ENCODE data around the gene PHIP. TPM values are rescaled to one million over a fixed set of nuclear protein-coding genes. Genes with fewer than 3 reads are reported as not detected.

The PHIP gene
- total and polyA plus RNA-seq, 10 of the 15 experiments (the other 5 are each of a cell fraction or from before 2014, with no cell fraction given) = 8.5 to 34.6 (median 17.9) TPM

DNA sequence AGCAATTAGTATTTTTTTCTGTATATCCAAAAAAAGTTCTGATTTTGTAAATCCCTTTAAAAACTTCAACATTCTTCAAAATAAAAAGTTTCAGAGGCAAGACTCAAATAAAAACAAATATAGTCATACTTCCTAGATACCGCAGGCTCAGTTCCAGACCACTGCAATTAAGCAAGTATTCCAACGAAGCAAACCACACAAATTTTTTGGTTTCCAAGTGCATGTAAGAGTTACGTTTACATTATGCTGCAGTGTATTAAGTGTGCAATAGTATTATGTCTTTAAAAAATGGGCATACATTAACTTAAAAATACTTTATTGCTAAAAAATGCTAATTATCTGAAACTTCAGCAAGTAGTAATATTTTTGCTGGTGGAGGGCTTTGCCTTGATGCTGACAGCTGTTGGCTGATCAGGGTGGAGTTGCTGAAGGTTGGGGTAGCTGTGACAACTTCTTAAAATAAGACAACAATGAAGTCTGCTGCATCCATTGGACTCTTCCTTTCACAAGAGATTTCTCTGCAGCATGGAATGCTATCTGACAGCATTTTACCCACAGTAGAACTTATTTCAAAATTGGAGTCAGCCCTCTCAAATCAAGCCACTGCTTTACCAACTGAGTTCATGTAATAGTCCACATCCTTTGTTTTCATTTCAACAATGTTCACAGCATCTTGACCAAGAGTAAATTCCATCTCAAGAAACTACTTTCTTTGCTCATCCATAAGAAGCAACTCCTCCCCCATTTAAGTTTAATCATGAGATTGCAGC lies 46.0 kb downstream of the PHIP start:
- no peak for FAIRE-seq
- H3K4me1 ChIP-seq (ENCODE audit: control insufficient read depth, insufficient read depth, low read length) = no peaks in the 10 kb centered on the region
- POLR2A ChIA-PET = no interaction called here
- peaks cover 2% of the 10 kb centered on the region; the same call in 2 of the 3 replicates for H3K9me3 ChIP-seq (replicated peaks; ENCODE audit: control insufficient read depth, insufficient read depth, low read length)
- H3K27ac ChIP-seq (ENCODE audit: control insufficient read depth, insufficient read depth) = no peak overlapping the region
- no peak overlapping the region for H2AFZ ChIP-seq (ENCODE audit: control insufficient read depth, low read depth, low read length)
- H3K4me3 ChIP-seq = no peak overlapping the region
- in situ Hi-C loops (cut with MboI) (no loop called here), intact Hi-C loops (cut with micrococcal nuclease; ENCODE audit: unreplicated experiment) (no loop called here)
- H3K9ac ChIP-seq (ENCODE audit: control insufficient read depth, insufficient read depth, low read length) = no peak overlapping the region
- 89% methylated on average over 3 of the region's 3 CpGs for WGBS (ENCODE audit: insufficient coverage, insufficient replicate concordance, low lambda C conversion rate, missing lambda C conversion rate)
- H4K20me1 ChIP-seq (ENCODE audit: control insufficient read depth, insufficient read depth) = no peaks in the 10 kb centered on the region
- SMC1A ChIA-PET (ENCODE audit: uncharacterized antibody, unreplicated experiment) = interaction anchor here (1.1 to 1.4 kb wide), 2 partner anchors 10 to 22 kb away, joined by 3 to 10 read pairs; no protein-coding TSS in a partner anchor
- CTCF ChIA-PET = interaction anchor here (1.6 kb wide), 1 partner anchor 22 kb away, joined by 3 read pairs; no protein-coding TSS in a partner anchor
- peaks cover 1 to 21% of the 10 kb centered on the region in 2 experiments for H3K36me3 ChIP-seq (ENCODE audit: control insufficient read depth in 2 of 2, insufficient read depth in 2 of 2, low read length in 1 of 2)
- H3K79me2 ChIP-seq (ENCODE audit: control insufficient read depth, insufficient read depth, low read length) = peaks cover 11% of the 10 kb centered on the region
- no TSS peak for BruUV-seq (replicated peaks)
- no peak for ATAC-seq
- no peak for DNase-seq (ENCODE audit: low read depth, low spot score)
- RAD21 ChIA-PET (ENCODE audit: unreplicated experiment) = no interaction called here
- TF ChIP-seq EP300 (IDR thresholded peaks at IDR 0.05; ENCODE audit: borderline replicate concordance in 1 of 2, control insufficient read depth in 1 of 2, low read depth in 2 of 2, low read length in 2 of 2) = no peak
- TF ChIP-seq TBL1XR1 (IDR thresholded peaks at IDR 0.05; ENCODE audit: low read depth, low read length) = no peak
- TF ChIP-seq MYC (IDR thresholded peaks at IDR 0.05; ENCODE audit: insufficient read depth, insufficient read length, insufficient replicate concordance, low read length, severe bottlenecking) = no peak
- TF ChIP-seq FOS (IDR thresholded peaks at IDR 0.05; ENCODE audit: borderline replicate concordance, extremely low read depth, insufficient read length) = no peak
- TF ChIP-seq, protein P1, sequence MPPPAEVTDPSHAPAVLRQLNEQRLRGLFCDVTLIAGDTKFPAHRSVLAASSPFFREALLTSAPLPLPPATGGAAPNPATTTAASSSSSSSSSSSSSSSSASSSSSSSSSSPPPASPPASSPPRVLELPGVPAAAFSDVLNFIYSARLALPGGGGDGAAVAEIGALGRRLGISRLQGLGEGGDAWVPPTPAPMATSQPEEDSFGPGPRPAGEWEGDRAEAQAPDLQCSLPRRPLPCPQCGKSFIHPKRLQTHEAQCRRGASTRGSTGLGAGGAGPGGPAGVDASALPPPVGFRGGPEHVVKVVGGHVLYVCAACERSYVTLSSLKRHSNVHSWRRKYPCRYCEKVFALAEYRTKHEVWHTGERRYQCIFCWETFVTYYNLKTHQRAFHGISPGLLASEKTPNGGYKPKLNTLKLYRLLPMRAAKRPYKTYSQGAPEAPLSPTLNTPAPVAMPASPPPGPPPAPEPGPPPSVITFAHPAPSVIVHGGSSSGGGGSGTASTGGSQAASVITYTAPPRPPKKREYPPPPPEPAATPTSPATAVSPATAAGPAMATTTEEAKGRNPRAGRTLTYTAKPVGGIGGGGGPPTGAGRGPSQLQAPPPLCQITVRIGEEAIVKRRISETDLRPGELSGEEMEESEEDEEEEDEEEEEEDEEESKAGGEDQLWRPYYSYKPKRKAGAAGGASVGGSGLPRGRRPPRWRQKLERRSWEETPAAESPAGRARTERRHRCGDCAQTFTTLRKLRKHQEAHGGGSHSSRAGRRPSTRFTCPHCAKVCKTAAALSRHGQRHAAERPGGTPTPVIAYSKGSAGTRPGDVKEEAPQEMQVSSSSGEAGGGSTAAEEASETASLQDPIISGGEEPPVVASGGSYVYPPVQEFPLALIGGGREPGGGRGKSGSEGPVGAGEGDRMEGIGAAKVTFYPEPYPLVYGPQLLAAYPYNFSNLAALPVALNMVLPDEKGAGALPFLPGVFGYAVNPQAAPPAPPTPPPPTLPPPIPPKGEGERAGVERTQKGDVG (CRISPR knock-in tag; IDR thresholded peaks at IDR 0.05) = no peak
- no peak for TF ChIP-seq FOXM1 (IDR thresholded peaks at IDR 0.05; ENCODE audit: low read depth, low read length)
- no peak for TF ChIP-seq PAX5 (IDR thresholded peaks at IDR 0.05; ENCODE audit: borderline replicate concordance, low read depth, low read length)
- no peak for TF ChIP-seq RELA (IDR thresholded peaks at IDR 0.05; ENCODE audit: borderline replicate concordance, partially characterized antibody)
- H3K27me3 ChIP-seq (replicated peaks in 1 of 2; ENCODE audit: control insufficient read depth in 2 of 2, insufficient read depth in 2 of 2, low read length in 1 of 2) = no peaks in the 10 kb centered on the region
- no peak overlapping the region for H3K4me2 ChIP-seq (ENCODE audit: control insufficient read depth, insufficient read depth)

Data from GM12878 (cell line).